Measurements from ENCODE around the gene TBC1D2B.
A peak's percentile ranks its signal among the peaks of the same experiment; 100 is the strongest.

Gene TBC1D2B

DNA sequence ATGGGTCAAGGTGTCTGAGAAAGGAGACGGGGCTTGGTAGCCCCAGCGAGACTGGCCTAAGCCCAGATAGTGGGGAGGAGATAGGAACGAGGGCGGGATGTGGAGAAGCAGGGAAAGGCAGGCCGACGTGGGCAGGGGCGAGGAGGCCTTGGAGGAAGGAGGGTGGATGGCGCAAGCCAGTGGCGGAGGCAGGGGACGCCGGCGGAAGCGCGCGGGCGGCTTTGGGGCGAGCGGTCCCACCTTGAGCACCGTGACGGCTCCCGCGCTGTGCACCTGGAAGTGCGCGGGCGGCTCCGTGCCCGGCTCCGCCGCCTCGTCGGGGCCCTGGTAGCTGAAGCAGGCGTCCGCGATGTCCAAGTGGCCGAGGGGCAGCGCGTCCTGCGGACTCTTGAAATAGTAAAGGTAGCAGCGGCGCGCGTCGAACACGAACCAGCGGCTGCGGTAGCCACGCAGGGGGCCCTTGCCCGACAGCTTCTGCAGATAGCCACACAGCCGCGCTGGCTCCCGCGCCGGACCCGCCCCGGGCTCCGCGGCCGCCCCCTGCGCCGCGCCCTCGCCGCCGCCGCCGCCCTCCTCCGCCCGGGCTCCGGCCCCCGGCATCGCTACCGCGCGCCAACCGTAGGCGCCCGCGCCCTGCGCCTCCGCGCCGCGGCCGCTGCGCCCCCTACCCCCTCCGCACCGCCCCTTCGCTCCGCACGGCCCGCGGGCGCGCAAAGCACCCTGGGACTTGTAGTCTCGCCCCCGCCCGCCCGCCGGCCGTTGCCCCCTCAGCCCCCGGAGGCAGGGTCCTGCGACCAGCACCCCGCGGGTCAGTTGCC, at the start of gene TBC1D2B:
Gene TBC1D2B (minus strand): TSS at position 659 of the 818 bp plus-strand sequence. CDS start 59 bp downstream, at position 600.
- peak; percentile 80 for DNase-seq

DNA sequence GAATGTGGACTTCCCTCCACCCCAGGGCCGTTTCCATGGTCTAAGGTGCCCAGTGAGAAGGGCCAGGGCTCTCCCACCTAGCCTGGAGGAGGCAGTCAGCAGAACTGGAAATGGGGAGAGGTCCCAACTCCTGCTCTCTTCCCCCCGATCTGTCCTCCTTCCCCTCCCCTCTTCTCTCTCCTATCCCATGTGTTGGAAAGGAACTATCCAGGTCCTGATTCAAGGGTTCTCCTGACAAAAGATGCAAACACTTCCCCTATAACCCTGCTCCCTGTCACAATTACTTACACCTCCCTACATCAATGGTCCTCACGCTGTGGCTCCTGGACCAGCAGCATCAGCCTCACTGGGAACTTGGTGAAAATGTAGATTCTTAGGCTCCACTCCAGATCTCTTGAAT, 47.8 kb upstream of the TBC1D2B start:
- DNase-seq, result no peak

DNA sequence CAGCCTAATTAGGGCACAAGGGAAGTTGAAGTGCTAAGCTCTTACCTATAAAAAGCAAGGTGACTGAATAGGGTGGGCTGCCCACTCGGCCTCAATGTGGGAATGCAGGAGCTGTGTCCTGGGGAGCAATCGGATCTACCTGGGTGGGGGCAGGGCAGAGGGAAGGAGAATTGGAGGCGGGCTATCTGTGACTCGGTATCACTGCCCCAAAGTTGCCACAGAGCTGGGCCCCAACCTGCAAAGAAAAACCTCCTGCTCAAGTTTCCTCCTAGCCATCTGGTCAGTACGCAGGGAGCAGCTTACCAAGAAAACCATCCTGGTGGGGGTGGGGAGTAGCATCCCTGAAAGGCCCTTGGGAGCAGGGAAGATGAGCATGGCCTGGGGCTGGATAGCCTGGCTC, 43.0 kb upstream of the TBC1D2B start:
- no peak for DNase-seq

DNA sequence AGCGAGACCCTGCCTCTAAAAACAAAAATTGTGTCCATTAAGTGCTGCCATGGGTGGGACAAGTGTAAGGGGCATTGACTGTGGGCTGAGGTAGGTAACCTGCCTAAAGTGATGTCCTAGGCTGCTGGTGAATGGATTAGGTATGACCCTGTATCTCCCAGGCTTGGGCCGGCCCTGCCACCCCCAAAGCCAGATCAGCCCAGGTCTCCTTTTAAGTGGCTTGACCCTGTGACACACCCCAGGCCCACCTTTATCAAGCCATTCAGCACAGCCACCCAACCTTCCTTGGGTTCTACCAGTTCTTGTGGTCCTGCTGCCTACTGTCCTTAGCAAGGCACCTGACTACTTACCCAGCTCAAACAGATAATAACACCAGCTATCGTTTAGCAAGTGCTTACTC, 35.0 kb upstream of the TBC1D2B start:
- DNase-seq, result no peak

DNA sequence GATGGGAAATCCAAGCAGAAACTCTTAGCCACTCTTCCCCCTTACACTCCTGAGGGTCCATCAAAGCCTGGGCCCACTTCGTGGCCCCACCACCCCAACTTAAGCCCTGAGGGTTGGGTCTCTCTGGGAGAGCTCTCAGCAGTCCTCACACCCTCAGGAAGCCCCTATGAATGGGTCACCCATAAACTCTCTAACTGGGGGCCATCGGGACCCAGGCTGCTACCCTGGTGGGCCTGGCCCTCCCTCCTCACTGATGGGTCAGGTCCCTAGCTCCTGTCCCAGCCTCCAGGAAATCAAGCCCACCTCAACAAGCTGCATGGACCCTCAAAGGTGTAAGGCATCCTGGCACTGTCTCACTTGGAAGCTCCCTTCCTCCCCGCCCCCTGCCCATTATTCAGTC, 34.3 kb upstream of the TBC1D2B start:
- DNase-seq, result no peak

DNA sequence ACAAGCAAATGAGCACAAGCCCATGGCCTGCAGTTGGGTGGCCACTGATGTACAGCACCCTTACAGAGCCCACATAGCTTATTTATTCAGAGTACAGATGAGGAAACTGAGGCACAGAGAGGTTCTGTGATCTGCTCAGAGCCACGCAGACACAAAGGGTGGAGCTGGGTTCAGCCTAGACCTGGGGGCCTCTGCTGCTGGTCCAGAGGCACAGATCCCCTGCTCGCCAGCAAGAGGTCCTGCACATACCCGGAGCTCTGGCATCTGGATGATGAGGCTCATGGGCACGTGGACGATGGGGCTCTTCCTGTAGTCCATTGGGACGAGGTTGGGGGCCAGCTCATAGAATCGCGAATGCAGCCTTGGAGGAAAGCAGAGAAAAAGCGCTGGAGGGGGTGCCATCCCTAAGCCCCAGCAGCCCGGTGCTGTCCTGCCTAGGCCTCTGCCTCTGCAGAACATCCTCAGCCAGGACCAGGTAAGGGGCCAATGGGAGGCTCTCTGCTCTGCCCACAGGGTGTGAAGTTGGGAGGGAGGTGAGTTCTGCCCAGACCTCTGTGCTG, 33.5 kb upstream of the TBC1D2B start:
- DNase-seq, result no peak

DNA sequence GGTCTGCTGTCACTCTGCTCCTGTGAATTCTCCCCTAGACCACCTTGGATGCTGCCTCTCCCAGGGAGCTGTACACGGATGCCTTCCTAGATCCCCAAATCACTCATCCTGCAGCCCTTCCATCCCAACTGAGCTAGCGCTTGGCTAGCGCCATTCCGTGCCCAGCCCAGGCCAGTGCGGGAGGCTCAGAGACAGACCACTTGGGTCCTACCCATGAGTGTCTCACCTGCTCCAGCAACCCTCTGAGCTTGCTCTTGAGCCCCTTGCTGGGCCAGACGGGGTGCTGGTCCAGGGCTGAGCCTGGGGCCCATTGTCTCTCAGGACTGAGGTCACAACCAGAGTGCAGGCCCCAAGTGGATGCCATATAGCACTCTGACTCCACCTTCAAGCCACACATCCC, 32.6 kb upstream of the TBC1D2B start:
- no peak for DNase-seq

DNA sequence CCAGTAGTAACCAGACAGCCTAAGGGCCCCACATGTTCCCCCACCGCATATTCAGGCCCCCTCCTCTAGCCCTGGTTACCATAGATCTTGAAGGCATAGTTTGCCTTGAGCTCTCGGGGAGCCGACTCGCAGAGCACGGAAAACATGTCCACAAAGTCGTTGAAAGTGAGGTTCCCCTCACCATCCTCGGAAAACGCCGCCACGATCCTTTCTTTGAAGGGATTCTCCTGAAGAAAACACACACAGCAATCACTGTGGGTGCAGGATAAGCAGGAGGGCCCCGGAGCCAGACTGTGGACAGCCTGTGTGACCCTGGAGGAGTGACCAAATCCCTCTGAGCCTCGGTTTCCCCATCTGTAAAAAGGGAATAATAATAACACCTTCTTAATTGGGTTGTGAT, 31.6 kb upstream of the TBC1D2B start:
- no peak for DNase-seq

DNA sequence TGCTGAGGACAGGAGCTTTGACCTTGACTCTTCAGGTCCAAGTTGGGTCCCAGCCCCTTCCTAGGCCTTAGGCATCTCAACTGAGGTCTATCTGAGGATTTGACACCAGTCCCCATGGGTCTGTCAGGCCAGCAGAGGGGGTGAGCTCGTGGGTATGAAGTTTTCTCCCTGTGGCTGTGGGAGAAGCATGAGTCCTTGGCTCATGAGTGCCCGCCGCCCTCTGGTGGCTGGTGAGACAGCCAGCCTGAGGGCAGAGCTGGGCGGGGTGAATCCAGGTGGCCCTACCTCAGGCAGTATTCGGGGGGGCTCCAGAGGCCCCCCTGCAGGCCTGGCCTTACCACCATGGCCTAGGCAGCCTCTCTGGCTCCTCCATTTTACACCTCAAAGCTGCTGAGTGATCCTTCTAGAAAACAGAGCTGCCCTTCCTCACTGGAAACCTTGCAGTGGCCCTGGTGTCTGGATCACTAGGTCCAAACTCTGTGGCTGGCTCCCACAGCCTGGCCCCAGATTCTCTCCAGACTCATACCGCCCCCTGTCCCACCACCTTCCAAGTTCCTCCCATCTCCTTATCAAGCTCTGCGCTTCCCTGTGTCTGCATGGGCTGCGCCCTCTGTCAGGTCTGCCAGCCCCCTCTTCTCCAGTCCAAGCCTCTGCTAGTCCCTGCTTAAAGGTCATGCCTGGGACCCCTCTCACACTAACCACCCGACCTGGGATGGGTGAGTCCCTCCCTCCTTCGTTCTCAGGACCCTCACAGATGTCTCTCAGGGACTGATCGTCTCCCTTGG, 31.0 kb upstream of the TBC1D2B start:
- DNase-seq, result peak; percentile 85

DNA sequence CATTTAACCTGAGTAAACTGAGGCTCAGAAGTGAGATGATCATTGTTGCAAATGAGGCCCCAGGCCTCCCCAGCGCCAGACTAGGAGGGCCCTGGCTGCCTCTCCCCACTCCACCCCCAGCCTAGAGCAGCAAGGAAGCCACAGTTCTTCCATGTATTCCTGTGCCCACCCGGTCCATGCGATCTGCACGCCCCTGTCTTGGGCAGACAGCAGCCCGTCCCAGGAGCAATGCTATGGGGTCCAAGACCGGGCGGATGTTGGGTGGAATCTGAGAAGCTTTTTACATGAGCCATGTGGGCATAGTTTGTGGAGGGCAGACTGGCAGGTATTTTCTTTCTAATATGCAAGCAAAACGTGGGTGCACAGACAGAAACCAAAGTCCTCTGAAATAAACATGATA, 30.0 kb upstream of the TBC1D2B start:
- DNase-seq, result no peak

DNA sequence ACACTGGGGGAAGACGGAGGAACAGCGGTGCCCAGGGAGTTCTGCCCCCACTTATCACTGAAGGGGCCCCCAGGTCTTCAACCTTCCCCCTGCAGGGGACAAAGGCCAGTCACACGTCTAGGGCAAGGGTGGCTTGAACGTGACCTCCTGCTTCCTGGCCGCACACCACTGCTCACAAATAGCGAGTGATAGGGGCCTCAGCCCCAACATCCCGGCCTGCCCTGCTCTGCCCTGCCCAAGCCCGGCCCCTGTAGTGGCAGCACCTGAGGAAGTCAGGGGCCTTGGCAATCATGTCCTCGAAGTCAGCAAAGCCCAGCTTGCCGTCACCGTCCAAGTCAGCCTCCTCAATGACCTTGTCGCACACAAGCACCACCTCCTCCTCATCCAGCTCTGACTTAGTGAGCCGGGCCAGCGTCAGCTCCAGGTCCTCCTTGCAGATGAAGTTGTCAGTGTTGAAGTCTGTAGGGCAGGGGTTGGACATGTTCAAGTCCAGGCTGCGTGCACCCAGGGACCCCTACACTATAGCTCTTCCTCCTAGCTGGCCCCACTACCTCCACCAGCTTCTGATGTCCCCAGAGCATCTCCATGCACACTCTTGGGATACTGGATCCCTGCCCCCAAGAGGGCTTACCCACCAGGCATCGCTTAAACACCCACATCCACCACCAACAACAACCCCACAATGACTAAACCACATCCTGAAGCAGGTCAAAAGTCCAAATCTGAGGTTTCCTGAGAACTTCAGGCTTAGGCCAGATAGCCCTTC, 28.1 kb upstream of the TBC1D2B start:
- no peak for DNase-seq

DNA sequence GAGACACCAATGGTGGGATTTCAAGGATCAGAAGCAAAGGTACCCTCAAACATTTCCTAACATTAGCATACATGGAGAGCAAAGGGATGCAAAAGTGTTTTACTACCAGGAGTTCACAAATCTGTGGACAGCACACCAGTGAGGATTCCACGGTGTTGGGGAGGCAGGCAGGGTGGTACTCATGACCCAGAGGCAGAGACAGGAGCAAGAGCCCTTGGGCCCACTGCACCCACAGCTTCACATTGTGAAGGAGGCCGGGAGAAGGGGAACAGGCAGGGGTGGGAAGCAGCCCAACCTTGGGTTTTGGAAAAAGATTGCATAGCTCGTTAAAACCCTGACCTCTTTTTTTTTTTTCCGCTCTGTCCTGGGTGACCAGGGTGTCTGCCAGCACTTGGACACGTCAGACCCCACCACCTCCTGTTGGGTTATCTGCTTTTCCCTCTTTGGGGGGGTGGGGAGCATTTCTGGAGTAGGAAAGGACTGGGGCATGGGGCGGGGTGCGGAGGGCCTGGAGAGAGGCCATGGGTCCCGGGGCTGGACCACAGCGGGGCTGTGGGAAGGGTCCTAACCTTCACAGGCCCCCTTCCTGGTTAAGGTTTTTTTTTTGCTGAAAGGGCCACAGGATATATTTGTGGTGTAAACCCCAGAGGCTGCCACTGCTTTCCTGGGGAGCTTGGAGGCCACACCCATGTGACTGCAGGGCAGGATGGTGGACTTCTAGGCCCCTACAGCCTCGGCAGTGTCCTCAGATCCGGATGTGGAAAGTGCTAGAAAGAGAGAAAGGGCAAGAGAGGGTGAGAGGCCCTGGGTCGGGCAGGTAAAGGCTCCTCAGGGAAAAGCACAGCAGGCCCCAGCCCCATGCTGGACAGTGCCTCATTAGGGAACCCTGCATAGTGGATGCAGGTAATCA, 27.3 kb upstream of the TBC1D2B start:
- DNase-seq, result no peak

DNA sequence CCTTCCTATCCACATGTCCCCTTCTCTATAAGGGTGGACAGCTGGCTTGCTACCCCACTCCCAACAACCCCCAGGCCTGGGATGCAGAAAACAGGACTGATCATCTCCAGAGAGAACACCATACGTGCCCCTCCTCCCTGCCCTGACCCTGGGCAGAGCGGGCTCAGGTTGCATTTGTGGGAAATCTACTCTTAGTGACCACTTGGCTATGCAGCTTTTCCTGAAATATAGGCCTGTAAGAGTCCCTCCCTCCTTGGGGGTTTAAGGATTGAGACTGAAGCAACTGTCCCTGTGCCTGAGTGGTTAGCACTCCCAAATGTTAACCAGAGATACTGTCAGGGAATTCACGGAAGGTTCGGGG, 26.6 kb upstream of the TBC1D2B start:
- no peak for DNase-seq

DNA sequence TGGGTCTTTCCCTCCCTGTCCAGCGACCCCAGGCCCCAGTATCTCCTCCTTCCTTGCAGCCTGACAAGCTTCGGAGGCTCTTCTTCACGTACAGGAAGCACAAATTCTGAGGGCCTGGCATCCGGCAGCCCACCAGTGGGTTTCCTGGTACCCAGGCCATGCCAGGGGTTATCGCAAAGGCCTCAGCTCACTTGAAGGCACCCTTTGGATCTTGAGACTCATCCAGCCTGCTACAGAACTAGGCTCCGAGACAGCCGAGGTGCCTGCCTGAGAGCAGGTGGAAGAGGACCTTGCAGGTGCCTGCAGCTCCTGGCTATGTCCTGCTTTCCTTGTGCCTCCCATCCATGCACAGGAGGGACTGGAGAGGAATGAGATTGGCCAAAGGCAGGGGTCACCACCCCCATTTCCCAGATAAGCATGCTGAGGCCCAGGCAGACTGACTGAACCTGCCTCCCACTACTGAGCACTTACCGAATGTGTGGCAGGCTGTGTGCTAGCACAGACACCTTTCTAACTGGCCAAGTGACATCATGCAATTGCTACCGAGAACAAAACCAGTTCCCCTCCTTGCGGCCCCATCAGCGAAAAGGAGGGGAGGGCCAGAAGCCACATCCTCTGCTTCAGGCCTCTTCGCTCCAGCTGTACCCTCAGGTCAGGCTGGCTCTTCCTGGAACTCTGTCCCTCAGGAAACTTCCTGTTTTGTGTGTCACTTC, 26.1 kb upstream of the TBC1D2B start:
- DNase-seq, result peak; percentile 39

DNA sequence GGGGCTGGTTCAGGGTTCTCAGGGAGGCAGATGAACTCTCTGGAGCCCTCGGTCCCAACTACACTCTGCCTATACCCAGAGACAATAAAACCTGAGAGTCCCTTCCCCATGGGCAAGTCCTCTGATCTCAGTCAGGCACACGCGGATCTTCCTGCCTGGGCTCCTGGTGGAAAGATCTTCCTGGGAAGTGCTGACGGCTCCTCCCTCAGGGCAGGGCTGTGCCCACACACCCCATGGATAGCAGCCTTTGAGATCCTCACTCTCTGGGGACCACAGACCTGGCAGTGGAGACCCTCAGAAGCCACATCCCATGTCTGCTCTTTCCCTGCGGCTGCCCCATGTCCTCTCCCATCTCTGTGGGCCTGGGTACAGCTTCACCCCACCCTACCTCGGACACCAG, 25.2 kb upstream of the TBC1D2B start:
- no peak for DNase-seq

DNA sequence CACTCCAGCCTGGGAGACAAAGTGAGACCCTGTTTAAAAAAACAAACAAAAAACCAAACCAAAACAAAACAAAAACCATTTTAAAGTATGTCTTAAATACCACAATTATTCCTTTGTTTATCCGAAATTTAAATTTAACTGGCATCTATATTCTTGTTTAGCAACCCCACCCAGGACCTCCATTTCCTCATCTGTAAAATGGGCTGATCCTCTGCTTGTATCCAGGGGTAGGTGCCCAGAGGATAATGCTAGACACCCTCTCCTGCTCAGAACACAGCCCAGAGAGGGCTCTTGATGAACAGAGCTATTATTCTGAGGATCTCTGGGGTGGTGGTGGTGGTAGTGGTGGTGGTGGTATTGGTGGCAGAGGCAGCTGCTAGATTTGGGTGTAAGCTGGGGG, 24.7 kb upstream of the TBC1D2B start:
- no peak for DNase-seq

DNA sequence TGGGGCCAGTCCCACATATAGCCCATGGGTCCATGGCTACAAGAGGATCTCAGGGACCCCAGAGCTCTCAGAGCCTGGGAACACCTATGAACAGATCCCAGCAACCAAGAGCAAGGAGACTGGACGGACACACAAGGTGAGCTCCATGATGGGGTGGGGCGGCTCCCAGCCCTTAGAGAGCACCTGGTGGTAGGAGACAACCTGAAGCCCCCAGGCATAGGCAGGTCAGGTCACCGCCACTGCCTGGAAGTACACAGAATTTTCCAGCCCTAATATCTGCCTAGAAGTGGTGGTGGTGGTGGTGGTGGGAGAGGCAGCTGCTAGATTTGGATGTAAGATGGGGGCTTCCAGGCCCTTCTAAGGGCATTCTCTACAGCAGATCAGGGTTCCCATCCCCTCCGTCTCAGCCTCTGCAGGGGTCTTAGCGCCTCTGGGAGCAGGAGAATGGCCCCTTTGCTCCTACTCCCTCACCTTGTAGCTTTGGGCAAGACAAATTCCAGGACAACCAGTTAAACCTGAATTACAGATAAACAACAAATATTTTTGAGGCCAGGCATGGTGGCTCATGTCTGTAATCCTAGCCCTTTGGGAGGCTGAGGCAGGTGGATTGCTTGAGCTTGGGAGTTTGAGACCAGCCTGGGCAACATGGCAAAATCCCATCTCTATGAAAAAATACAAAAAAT, 24.1 kb upstream of the TBC1D2B start:
- no peak for DNase-seq

DNA sequence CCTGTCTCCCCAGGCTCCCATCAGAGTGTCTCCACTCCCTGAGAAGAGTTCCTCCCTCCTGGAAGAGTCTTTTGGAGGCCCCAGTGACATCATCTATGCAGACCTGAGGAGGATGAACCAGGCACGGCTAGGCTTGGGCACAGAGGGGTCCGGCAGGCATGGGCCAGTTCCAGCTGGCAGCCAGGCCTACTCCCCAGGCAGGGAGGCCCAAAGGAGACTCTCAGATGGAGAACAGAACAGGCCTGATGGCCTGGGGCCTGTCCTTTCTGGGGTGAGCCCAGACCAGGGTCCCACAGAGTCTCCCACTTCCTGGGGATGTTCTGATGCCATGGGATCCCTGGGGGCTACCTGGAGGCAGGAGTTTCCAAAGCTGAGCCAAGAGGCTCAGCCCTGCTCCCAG, 23.4 kb upstream of the TBC1D2B start:
- no peak for DNase-seq

DNA sequence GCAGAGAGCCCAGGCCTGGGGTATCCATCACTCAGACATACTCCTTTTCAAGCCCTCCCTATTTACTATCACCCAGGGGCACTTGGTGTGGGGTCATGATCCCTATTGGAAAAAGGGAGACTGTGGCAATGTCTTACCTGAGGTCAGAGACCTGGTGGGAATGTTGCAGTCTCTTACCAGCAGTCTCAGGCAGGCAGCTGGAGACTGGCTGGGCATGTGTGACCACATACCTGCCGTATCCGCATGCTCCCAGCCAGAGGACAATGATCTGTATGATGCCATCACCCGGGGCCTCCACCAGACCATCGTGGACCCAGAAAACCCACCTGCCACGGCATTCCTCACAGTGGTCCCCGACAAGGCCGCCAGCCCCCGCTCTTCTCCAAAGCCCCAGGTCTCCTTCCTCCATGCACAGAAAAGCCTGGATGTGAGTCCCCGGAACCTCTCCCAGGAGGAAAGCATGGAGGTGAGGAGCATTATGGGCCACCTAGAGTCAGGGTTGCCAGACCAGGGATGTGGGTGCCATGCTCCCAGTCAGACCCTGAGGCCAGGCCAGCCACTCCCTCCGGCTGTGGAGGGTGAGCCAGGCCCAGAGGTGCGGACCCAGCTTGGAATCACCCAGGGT, 20.7 kb upstream of the TBC1D2B start:
- DNase-seq, result no peak

DNA sequence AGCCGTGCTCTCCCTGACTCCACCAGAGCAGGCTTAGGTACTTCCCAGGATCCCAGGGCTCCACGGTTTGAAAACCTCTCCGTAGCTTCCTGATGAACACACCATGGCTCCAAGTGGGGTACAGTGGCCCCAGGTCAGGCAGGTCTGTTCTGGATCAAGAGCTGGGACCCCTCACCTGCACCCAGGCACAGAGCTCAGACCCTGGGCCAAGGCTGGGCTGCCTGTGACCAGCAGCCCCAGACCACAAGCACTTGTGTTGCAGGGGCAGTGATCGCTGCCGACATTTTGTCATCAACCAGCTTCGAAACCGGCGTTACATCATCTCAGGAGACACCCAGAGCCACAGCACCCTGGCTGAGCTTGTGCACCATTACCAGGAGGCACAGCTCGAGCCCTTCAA, 20.2 kb upstream of the TBC1D2B start:
- no peak for DNase-seq

Measured in activated naive CD4-positive, alpha-beta T cell treated with anti-CD3 and anti-CD28 coated beads, Interleukin-2, amount 50 U/mL, for 16 hours (primary cell).